Gastroesophageal sphincter (tissue), 4 donors: ENCODE results near the gene LAMC2. TPM values are rescaled to one million over a fixed set of nuclear protein-coding genes. Genes with fewer than 3 reads are reported as not detected.
A peak's percentile ranks its signal among the peaks of the same experiment; 100 is the strongest.
"Not testable (repeated sequence)": the region's sequence is repeated elsewhere in the genome, so short reads cannot be mapped to it uniquely, and the experiment has no call there.

Source experiments
- ATAC-seq: fragments of 150-250 bp; one replicate; pipeline ENCODE4 v1.9.1; 2016; ENCODE audit warnings: mild to moderate bottlenecking, moderate library complexity
- H3K27ac ChIP-seq, 4 donors: fragments of 200-600 bp; sonication (generic) in 3 of 4; 1 replicate in 3 of 4; 2 replicates in 1 of 4; pipeline ENCODE4 v1.5.1; 2016 to 2019
- H3K27me3 ChIP-seq: fragments of 200-600 bp; sonication (generic); one replicate; pipeline ENCODE4 v1.5.1; 2019
- H3K36me3 ChIP-seq, 2 donors: fragments of 200-600 bp; sonication (generic); one replicate each; pipeline ENCODE4 v1.5.1; 2019; ENCODE audit warnings: control low read depth in 1 of 2
- H3K4me1 ChIP-seq, 3 donors: fragments of 200-600 bp; sonication (generic); 1 replicate in 2 of 3; 2 replicates in 1 of 3; pipeline ENCODE4 v1.5.1; 2016 to 2019; ENCODE audit warnings: control low read depth in 2 of 3
- H3K4me3 ChIP-seq, 2 donors: fragments of 200-600 bp; sonication (generic); one replicate each; pipeline ENCODE4 v1.5.1; 2019; ENCODE audit warnings: mild to moderate bottlenecking in 1 of 2, moderate library complexity in 1 of 2
- H3K9me3 ChIP-seq, 3 donors: fragments of 200-600 bp; sonication (generic); one replicate each; pipeline ENCODE4 v1.5.1; 2017 to 2019; ENCODE audit warnings: control low read depth in 2 of 3
- EP300 ChIP-seq: sonication (generic); formaldehyde crosslinking; IDR thresholded peaks from one replicate; pipeline ENCODE4 v1.6.1; 2017; ENCODE audit warnings: antibody characterized with exemption, mild to moderate bottlenecking
- POLR2A ChIP-seq, 2 donors: fragments of 450-650 bp; IDR thresholded peaks; one replicate each; pipeline ENCODE4 v1.6.1; 2017; ENCODE audit warnings: antibody characterized with exemption in 2 of 2, mild to moderate bottlenecking in 2 of 2, moderate library complexity in 1 of 2
- POLR2AphosphoS5 ChIP-seq: sonication (generic); formaldehyde crosslinking; IDR thresholded peaks from one replicate; pipeline ENCODE4 v1.6.1; 2017; ENCODE audit warnings: antibody characterized with exemption
- WGBS, 2 donors: methylation state at CpG; one replicate each; pipeline ENCODE4 v1.1.5; 2018; ENCODE audit warnings: low coverage in 1 of 2; 5-methylcytosine and 5-hydroxymethylcytosine counted together
- total RNA-seq, 4 donors: library from RNA; depleted of rRNA; stranded (reverse); fragments of >200 nt; gene quantifications; one replicate each; pipeline ENCODE4 v1.1.0, GENCODE V29; 2016
- TF ChIP-seq, protein P1 (sequence below), 4 experiments: fragments of 200-600 bp in 2 of 4; fragments of 450-650 bp in 2 of 4; sonication (generic) in 1 of 4; IDR thresholded peaks; one replicate each; pipeline ENCODE4 v1.5.1; 2017 to 2019; ENCODE audit warnings: antibody characterized with exemption in 4 of 4, mild to moderate bottlenecking in 2 of 4, moderate library complexity in 2 of 4

Gene LAMC2
- total RNA-seq, 4 donors from 2014 or later = 10.2 to 43.4 (median 18.4) TPM

DNA sequence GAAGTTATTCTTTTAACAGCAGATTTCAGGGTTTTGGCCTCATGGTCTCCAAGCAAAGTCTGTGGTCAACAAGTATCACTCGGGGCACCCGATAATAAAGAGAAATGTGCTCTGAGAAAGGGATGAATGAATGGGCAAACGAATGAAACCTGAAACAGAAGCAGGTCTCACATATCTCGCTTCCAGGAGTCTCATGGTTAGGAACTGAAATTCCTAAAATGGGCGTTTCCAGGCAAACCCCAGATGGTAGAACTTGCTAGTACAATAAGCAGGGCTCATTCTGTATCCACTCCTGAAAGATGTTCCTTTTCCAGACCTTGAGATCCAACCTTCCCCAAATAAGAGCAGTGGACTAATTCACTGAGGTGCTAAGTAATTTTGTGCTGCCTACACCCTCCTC is 87.2 kb downstream of the LAMC2 start:
- no peak for ATAC-seq
- Histone ChIP-seq H3K4me1 (peaks cover 0 to 18% (median 4%) of the 10 kb centered on the region in 3 donors), H3K4me3 (no peak overlapping the region), H3K36me3 (no peaks in the 10 kb centered on the region), H3K9me3 (no peaks in the 10 kb centered on the region), H3K27me3 (no peaks in the 10 kb centered on the region), H3K27ac (peak overlapping the region in 2 of 4 donors; percentile 29 to 64)
- TF ChIP-seq POLR2AphosphoS5 (no peak), EP300 (no peak), POLR2A (IDR thresholded peaks at IDR 0.05) (no peak)
- TF ChIP-seq, protein P1, sequence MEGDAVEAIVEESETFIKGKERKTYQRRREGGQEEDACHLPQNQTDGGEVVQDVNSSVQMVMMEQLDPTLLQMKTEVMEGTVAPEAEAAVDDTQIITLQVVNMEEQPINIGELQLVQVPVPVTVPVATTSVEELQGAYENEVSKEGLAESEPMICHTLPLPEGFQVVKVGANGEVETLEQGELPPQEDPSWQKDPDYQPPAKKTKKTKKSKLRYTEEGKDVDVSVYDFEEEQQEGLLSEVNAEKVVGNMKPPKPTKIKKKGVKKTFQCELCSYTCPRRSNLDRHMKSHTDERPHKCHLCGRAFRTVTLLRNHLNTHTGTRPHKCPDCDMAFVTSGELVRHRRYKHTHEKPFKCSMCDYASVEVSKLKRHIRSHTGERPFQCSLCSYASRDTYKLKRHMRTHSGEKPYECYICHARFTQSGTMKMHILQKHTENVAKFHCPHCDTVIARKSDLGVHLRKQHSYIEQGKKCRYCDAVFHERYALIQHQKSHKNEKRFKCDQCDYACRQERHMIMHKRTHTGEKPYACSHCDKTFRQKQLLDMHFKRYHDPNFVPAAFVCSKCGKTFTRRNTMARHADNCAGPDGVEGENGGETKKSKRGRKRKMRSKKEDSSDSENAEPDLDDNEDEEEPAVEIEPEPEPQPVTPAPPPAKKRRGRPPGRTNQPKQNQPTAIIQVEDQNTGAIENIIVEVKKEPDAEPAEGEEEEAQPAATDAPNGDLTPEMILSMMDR (IDR thresholded peaks at IDR 0.05) = no peak
- WGBS, 2 donors = 60 to 87% methylated on average over 1 to 5 of the region's 5 CpGs

DNA sequence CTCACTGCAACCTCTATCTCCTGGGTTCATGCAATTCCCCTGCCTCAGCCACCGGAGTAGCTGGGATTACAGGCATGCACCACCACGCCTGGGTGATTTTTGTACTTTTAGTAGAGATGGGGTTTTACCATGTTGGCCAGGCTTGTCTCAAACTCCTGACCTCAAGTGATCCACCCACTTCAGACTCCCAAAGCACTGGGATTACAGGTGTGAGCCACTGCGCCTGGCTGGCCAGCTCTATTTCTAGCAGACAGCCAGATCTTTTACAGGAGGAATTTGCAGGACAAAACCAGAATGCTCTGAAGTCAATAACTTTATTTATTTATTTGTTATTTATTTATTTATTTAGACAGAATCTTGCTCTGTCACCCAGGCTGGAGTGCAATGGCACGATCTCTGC is 87.9 kb downstream of the LAMC2 start:
- H3K9me3 ChIP-seq, H3K27me3 ChIP-seq, H3K36me3 ChIP-seq, ATAC-seq, H3K4me3 ChIP-seq, H3K27ac ChIP-seq: not testable (repeated sequence)
- peaks cover 0 to 18% (median 4%) of the 10 kb centered on the region in 3 donors for H3K4me1 ChIP-seq
- WGBS, 2 donors = 100% methylated on average over 1 of the region's 4 CpGs; no CpG with 5 or more reads in 1 of the 2 donors

DNA sequence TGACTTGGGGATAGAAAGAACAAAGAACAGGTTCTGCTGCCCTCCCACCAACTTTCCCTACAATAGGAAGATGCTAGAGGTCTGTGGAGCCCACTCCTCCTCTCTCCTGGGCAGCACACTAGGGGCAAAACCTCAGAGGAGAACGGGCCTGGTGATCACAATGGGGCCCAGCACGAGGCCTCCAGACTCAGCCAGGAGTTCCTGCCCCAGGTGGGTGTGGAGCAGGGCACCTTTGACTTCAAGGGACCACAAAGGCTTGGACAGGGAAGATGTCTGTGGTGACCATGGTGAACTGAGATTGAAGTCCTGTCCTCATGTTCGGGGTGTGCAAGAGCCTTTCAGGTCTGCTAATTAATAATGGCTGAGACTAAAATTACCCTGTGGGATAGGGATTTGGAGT is 88.8 kb downstream of the LAMC2 start:
- no peaks in the 10 kb centered on the region for H3K27me3 ChIP-seq
- no peak overlapping the region for H3K4me3 ChIP-seq
- H3K9me3 ChIP-seq = no peaks in the 10 kb centered on the region
- H3K27ac ChIP-seq = no peak overlapping the region
- H3K36me3 ChIP-seq = no peaks in the 10 kb centered on the region
- ATAC-seq = no peak
- TF ChIP-seq POLR2AphosphoS5 (no peak), EP300 (no peak), POLR2A (IDR thresholded peaks at IDR 0.05) (no peak)
- TF ChIP-seq, protein P1 (IDR thresholded peaks at IDR 0.05) = no peak
- WGBS, 2 donors = 93 to 100% methylated on average over 2 to 3 of the region's 3 CpGs
- peaks cover 0 to 18% (median 11%) of the 10 kb centered on the region in 3 donors for H3K4me1 ChIP-seq

DNA sequence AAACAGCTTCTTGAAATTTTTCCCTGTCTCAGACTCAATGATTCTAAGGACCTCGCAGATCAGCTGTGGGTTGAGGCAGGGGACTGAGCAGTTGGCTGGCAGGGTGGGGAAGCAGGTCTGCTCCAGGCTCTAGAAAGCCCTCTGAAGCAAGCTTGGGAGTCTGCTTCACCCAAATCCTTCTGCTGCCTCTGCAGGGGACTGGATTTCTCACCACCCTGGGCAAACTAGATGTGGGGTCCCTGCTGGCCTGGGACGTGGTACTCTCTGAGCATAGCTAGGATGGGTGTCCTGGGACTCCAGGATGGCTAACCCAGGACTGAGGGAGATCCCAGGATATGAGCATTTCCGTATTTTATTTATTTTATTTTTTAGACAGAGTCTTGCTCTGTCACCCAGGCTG is 89.3 kb downstream of the LAMC2 start:
- TF ChIP-seq POLR2AphosphoS5 = no peak
- no peak for ATAC-seq
- H3K4me1 ChIP-seq = peaks cover 0 to 16% (median 9%) of the 10 kb centered on the region in 3 donors
- no peak overlapping the region for H3K27ac ChIP-seq
- H3K27me3 ChIP-seq = no peaks in the 10 kb centered on the region
- no peaks in the 10 kb centered on the region for H3K36me3 ChIP-seq
- 100% methylated on average over 2 of the region's 3 CpGs; no CpG with 5 or more reads in 1 of the 2 donors for WGBS, 2 donors
- no peaks in the 10 kb centered on the region for H3K9me3 ChIP-seq
- H3K4me3 ChIP-seq = no peak overlapping the region

DNA sequence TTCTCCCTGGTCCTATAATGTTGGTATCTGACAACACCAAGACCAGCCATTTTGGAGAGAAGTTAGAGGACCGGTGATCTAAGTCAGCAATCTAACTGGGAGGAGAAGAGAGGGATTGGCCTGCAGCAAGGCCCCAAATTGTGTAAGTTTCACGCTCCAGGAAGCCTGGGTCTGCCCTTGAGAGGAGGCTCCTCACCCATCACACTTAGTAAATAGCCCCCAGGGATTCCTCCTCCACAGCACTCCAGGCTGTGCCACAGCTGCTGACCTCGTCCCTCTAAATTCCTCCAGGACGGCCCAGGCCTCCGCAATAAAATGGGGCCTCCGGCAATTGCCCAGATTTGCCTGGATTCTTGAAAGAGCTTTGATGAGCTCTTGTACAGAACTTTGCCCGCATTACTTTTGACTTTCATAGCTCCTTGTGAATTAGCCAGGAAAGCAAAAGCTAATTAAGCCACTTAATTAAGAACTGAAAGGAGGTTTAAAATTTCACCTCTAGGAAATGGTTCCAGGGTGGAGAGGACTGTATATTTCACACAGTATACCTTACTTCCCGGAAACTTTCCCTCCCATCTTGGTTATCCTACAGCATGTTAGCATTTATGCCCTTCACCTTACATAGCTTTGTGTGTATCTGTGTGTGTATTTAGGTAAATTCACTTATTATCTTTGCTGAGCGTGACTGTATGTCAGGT is 90.5 kb downstream of the LAMC2 start:
- TF ChIP-seq, protein P1 (IDR thresholded peaks at IDR 0.05) = no peak
- TF ChIP-seq POLR2AphosphoS5 = no peak
- TF ChIP-seq EP300 = no peak
- no peak for TF ChIP-seq POLR2A (IDR thresholded peaks at IDR 0.05)
- Histone ChIP-seq H3K36me3 (no peaks in the 10 kb centered on the region), H3K4me1 (peaks cover 0 to 13% (median 10%) of the 10 kb centered on the region in 3 donors), H3K27me3 (no peaks in the 10 kb centered on the region), H3K4me3 (no peak overlapping the region), H3K9me3 (no peaks in the 10 kb centered on the region), H3K27ac (no peak overlapping the region)
- 94 to 96% methylated on average over 4 to 9 of the region's 9 CpGs for WGBS, 2 donors
- ATAC-seq = no peak
